Measurements from ENCODE around the gene DNER.
"Not testable (repeated sequence)": the region's sequence is repeated elsewhere in the genome, so short reads cannot be mapped to it uniquely, and the experiment has no call there.

DNA sequence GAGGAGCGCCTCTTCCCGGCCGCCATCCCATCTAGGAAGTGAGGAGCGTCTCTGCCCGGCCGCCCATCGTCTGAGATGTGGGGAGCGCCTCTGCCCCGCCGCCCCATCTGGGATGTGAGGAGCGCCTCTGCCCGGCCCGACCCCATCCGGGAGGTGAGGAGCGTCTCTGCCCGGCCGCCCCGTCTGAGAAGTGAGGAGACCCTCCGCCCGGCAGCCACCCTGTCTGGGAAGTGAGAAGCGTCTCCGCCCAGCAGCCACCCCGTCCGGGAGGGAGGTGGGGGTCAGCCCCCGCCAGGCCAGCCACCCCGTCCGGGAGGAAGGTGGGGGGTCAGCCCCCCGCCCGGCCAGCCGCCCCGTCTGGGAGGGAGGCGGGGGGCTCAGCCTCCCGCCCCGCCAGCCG lies 28.3 kb upstream of the DNER start:
- TF ChIP-seq ZNF317 (CRISPR knock-in tag; IDR thresholded peaks at IDR 0.05; ENCODE audit: borderline replicate concordance, low read depth); ZNF232 (CRISPR knock-in tag; IDR thresholded peaks at IDR 0.05); ZBTB43 (CRISPR knock-in tag; IDR thresholded peaks at IDR 0.05); JUN (CRISPR knock-in tag; IDR thresholded peaks at IDR 0.05); NFYB (CRISPR knock-in tag; conservative IDR thresholded peaks at IDR 0.05; ENCODE audit: low read depth); CTCF (IDR thresholded peaks at IDR 0.05); ZNF121 (CRISPR knock-in tag; IDR thresholded peaks at IDR 0.05); MAX (CRISPR knock-in tag; IDR thresholded peaks at IDR 0.05); KAT7 (CRISPR knock-in tag; IDR thresholded peaks at IDR 0.05; ENCODE audit: borderline replicate concordance); ATF6 (CRISPR knock-in tag; IDR thresholded peaks at IDR 0.05); FOXP4 (CRISPR knock-in tag; IDR thresholded peaks at IDR 0.05); SP1 (CRISPR knock-in tag; conservative IDR thresholded peaks at IDR 0.05): not testable (repeated sequence)
- TF ChIP-seq, protein P1, sequence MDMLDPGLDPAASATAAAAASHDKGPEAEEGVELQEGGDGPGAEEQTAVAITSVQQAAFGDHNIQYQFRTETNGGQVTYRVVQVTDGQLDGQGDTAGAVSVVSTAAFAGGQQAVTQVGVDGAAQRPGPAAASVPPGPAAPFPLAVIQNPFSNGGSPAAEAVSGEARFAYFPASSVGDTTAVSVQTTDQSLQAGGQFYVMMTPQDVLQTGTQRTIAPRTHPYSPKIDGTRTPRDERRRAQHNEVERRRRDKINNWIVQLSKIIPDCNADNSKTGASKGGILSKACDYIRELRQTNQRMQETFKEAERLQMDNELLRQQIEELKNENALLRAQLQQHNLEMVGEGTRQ (CRISPR knock-in tag; IDR thresholded peaks at IDR 0.05) = not testable (repeated sequence)
- TF ChIP-seq, protein P2, sequence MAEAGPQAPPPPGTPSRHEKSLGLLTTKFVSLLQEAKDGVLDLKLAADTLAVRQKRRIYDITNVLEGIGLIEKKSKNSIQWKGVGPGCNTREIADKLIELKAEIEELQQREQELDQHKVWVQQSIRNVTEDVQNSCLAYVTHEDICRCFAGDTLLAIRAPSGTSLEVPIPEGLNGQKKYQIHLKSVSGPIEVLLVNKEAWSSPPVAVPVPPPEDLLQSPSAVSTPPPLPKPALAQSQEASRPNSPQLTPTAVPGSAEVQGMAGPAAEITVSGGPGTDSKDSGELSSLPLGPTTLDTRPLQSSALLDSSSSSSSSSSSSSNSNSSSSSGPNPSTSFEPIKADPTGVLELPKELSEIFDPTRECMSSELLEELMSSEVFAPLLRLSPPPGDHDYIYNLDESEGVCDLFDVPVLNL (CRISPR knock-in tag; IDR thresholded peaks at IDR 0.05; ENCODE audit: borderline replicate concordance, low read depth) = not testable (repeated sequence)

Data from WTC11 (cell line).